ENCODE results near the gene NKX2-1. TPM values are rescaled to one million over a fixed set of nuclear protein-coding genes. Genes with fewer than 3 reads are reported as not detected.

Gene NKX2-1
- not detected in 2 replicates for total RNA-seq (2016; rRNA removed; fragmentation: Illumina TruSeq; extraction: Trizol)
- not detected in 2 replicates for total RNA-seq (2016; cell fraction: cytosol; rRNA removed; fragmentation: Illumina TruSeq; extraction: Trizol; ENCODE audit: low read depth)
- not detected in 2 replicates for total RNA-seq (2016; cell fraction: insoluble cytoplasmic fraction; rRNA removed; fragmentation: Illumina TruSeq; extraction: Trizol)
- not detected in 2 replicates for total RNA-seq (2016; cell fraction: membrane; rRNA removed; fragmentation: Illumina TruSeq; extraction: Trizol)
- not detected in 2 replicates for total RNA-seq (2016; cell fraction: nucleus; rRNA removed; fragmentation: Illumina TruSeq; extraction: Trizol)
- polyA plus RNA-seq (2011; rRNA removed): not detected in 2 replicates
- not detected in 2 replicates for polyA plus RNA-seq (2011; cell fraction: cytosol; rRNA removed)
- polyA plus RNA-seq (2011; cell fraction: nucleus; rRNA removed): not detected in 2 replicates
- polyA plus RNA-seq (2012): not detected in 2 replicates
- polyA plus RNA-seq (2016; cell fraction: cytosol; fragmentation: Illumina TruSeq; extraction: Trizol; ENCODE audit: low read depth): not detected in 2 replicates
- polyA plus RNA-seq (2016; cell fraction: insoluble cytoplasmic fraction; fragmentation: Illumina TruSeq; extraction: Trizol; ENCODE audit: low read depth): not detected in 2 replicates
- not detected in 2 replicates for polyA plus RNA-seq (2016; cell fraction: membrane; fragmentation: Illumina TruSeq; extraction: Trizol; ENCODE audit: low read depth)
- polyA plus RNA-seq (2016; cell fraction: nucleus; fragmentation: Illumina TruSeq; extraction: Trizol; ENCODE audit: insufficient read depth, low read depth): not detected in 2 replicates
- not detected in 2 replicates for polyA minus RNA-seq (2011; rRNA and poly(A)+ RNA removed; ENCODE audit: low replicate concordance)
- not detected in 2 replicates for polyA minus RNA-seq (2011; cell fraction: cytosol; rRNA and poly(A)+ RNA removed)
- not detected in 2 replicates for polyA minus RNA-seq (2011; cell fraction: nucleus; rRNA and poly(A)+ RNA removed)
- Bru-seq, nascent RNA: not detected
- not detected for BruChase-seq, experiment 1, labeled RNA remaining after a 6-hour chase
- not detected for BruChase-seq, experiment 2, labeled RNA remaining after a 2-hour chase
- long read RNA-seq, experiment 1: 0 reads
- long read RNA-seq, experiment 2: 0 reads

DNA sequence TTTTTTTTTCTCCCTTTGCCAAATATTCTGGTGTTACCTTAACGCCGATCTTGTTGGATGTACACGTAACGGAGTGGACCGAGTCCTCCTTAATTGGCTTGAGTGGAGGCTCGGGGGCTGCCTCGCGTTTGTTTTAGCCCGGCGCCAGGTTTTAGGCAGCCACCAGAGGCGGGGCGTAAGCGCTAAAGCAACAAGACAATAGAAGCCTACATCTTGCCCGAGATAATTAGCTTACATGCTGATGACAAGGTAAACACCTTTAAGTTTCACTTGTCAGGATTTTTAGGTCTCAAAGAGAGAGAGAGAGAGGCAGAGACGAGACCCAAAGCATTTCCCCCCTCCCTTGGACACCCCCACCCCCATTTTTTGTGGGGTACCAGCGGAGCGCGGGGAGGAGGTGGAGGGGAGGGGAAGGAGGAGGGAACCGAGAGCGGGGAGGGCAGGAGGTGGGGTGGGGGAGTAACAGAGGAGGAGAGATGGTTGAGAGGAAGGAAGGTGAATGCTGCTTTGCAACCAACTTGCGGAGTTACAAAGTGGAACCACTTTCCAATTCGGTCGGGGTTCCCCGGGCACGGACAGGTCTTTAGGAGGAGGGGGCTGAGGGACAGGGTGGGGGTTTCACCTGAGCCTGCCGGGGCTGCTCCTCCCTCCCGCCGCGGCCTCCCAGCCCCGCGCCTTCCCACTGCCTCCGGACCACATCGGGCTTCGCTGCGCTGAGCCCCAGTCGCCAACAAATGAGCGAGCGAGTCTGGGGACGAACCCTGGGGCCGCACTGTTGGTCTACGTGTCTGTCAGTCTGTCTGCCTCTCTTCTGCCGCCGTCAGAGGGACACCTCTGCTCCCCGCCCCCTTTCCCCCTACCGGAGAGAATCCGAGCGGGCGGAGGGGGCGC is at the start of gene NKX2-1:
TSS of gene NKX2-1 (minus strand) at position 802 of the 891 bp plus-strand sequence. CDS start at position 699, 103 bp downstream.
- peak within 1 kb of the TSS; percentile 54 for H3K4me2 ChIP-seq (ENCODE audit: low read depth, low read length)
- POLR2A ChIA-PET: no interaction called here
- in situ Hi-C loops (cut with HindIII; ENCODE audit: extremely low pct_ligation_motif_present, low pct_unique_long_range_greater_than_20kb) (loop anchor here (10.0 kb wide), 2 partner anchors 315 to 445 kb away; no protein-coding TSS in a partner anchor), intact Hi-C loops (cut with micrococcal nuclease; ENCODE audit: unreplicated experiment) (loop anchor here (10.0 kb wide), 2 partner anchors 315 to 415 kb away; no protein-coding TSS in a partner anchor)
- H3K36me3 ChIP-seq (replicated peaks in 1 of 2; ENCODE audit: control insufficient read depth in 1 of 2, insufficient read depth in 2 of 2, low read length in 2 of 2): no peaks in the 10 kb centered on the region
- 0 out of 2 replicates have a peak, but pooled peaks cover 9% of the 10 kb centered on the region for H3K4me1 ChIP-seq (ENCODE audit: insufficient read depth, low read length)
- H3K79me2 ChIP-seq (ENCODE audit: insufficient read depth, low read length): no peaks in the 10 kb centered on the region
- no peak for FAIRE-seq
- 36% methylated on average over 49 of the region's 49 CpGs for WGBS (ENCODE audit: low lambda C conversion rate)
- H2AFZ ChIP-seq (ENCODE audit: low read length): no peak within 1 kb of the TSS
- H3K4me3 ChIP-seq (replicated peaks in 1 of 3; ENCODE audit: insufficient read depth in 1 of 3, low read depth in 2 of 3, low read length in 3 of 3): peak within 1 kb of the TSS in 2 of 3 experiments; percentile 1 to 20; a peak in 2 of 6 replicates
- no peaks in the 10 kb centered on the region; the same call in 1 of the 2 replicates for H4K20me1 ChIP-seq (ENCODE audit: insufficient read depth, low read length)
- peak; percentile 3; the same call in 2 of the 3 replicates for ATAC-seq
- no peak within 1 kb of the TSS for H3K9ac ChIP-seq (ENCODE audit: insufficient read depth, low read depth, low read length)
- peaks cover 55 to 92% of the 10 kb centered on the region in 2 experiments for H3K27me3 ChIP-seq (ENCODE audit: control insufficient read depth in 1 of 2, insufficient read depth in 2 of 2, low read length in 2 of 2)
- TF ChIP-seq KDM5A (IDR thresholded peaks at IDR 0.05; ENCODE audit: borderline replicate concordance, low read length): no peak
- TF ChIP-seq BCL6 (CRISPR knock-in tag; IDR thresholded peaks at IDR 0.05): no peak
- TF ChIP-seq NONO (IDR thresholded peaks at IDR 0.05): no peak
- TF ChIP-seq NONO (CRISPR knock-in tag; conservative IDR thresholded peaks at IDR 0.05): no peak
- no peak for TF ChIP-seq TAF1 (CRISPR knock-in tag; IDR thresholded peaks at IDR 0.05)
- TF ChIP-seq ZNF816 (CRISPR knock-in tag; IDR thresholded peaks at IDR 0.05; ENCODE audit: borderline replicate concordance): no peak
- TF ChIP-seq ZNF256 (CRISPR knock-in tag; conservative IDR thresholded peaks at IDR 0.05): no peak
- TF ChIP-seq ZNF547 (CRISPR knock-in tag; IDR thresholded peaks at IDR 0.05): no peak
- TF ChIP-seq SOX5 (CRISPR knock-in tag; IDR thresholded peaks at IDR 0.05; ENCODE audit: borderline replicate concordance): no peak
- no peak for TF ChIP-seq TBL1XR1 (IDR thresholded peaks at IDR 0.05; ENCODE audit: borderline replicate concordance, low read length, partially characterized antibody)
- TF ChIP-seq ZNF543 (CRISPR knock-in tag; IDR thresholded peaks at IDR 0.05): no peak
- TF ChIP-seq, protein P1, sequence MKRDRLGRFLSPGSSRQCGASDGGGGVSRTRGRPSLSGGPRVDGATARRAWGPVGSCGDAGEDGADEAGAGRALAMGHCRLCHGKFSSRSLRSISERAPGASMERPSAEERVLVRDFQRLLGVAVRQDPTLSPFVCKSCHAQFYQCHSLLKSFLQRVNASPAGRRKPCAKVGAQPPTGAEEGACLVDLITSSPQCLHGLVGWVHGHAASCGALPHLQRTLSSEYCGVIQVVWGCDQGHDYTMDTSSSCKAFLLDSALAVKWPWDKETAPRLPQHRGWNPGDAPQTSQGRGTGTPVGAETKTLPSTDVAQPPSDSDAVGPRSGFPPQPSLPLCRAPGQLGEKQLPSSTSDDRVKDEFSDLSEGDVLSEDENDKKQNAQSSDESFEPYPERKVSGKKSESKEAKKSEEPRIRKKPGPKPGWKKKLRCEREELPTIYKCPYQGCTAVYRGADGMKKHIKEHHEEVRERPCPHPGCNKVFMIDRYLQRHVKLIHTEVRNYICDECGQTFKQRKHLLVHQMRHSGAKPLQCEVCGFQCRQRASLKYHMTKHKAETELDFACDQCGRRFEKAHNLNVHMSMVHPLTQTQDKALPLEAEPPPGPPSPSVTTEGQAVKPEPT (CRISPR knock-in tag; IDR thresholded peaks at IDR 0.05; ENCODE audit: low read depth): no peak
- no peak for TF ChIP-seq CREB1 (IDR thresholded peaks at IDR 0.05)
- no peak for TF ChIP-seq CREB1 (CRISPR knock-in tag; IDR thresholded peaks at IDR 0.05)
- TF ChIP-seq MAZ (IDR thresholded peaks at IDR 0.05; ENCODE audit: borderline replicate concordance, low read depth, low read length): no peak
- TF ChIP-seq MAZ (CRISPR knock-in tag; IDR thresholded peaks at IDR 0.05; ENCODE audit: low read depth): no peak
- no peak for TF ChIP-seq HNRNPLL (IDR thresholded peaks at IDR 0.05; ENCODE audit: low read depth, low read length, poor library complexity, severe bottlenecking)
- no peak for DNase-seq (ENCODE audit: low spot score)
- H3K9me3 ChIP-seq (ENCODE audit: low read length): no peaks in the 10 kb centered on the region
- no peak within 1 kb of the TSS for H3K27ac ChIP-seq (ENCODE audit: extremely low read length, insufficient read depth, low read length)
- CTCF ChIA-PET (ENCODE audit: low intra/inter-chr PET ratio, low total read pairs): interaction anchor here (1.1 to 1.6 kb wide), 2 partner anchors 85 to 422 kb away, joined by 3 to 6 read pairs; no protein-coding TSS in a partner anchor
- no TSS peak for BruUV-seq (replicated peaks)

Measured in HepG2 (cell line).